ENCODE results near the gene EVI5. TPM values are rescaled to one million over a fixed set of nuclear protein-coding genes. Genes with fewer than 3 reads are reported as not detected.
A peak's percentile ranks its signal among the peaks of the same experiment; 100 is the strongest.
"Not testable (repeated sequence)": the region's sequence is repeated elsewhere in the genome, so short reads cannot be mapped to it uniquely, and the experiment has no call there.

Gene EVI5
- total and polyA plus RNA-seq, 8 donors = 1.8 to 200 (median 52.0) TPM

DNA sequence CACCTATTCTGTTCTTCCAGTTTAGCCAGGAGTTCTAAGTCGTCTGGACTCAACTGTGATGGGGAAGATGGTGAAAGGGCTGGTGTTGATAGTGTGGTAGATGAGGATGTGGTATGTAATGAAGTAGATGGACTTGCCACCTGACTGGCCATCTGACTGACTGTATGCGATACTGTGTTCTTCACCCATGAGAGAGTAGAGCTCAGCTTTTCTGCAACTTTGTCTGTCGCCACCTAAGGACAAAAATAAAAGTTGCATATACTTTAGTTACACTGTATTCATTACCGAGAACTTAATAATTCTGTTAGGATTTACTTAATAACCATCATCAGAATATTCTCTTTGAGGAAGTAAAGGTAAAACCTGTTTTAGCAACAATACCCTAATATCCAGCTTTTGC lies 48.5 kb downstream of the EVI5 start:
- Histone ChIP-seq H3K4me3 (no peak overlapping the region), H3K27ac (no peak overlapping the region), H3K9me3 (no peaks in the 10 kb centered on the region), H3K36me3 (peaks cover 0 to 22% (median 16%) of the 10 kb centered on the region in 4 donors), H3K27me3 (no peaks in the 10 kb centered on the region), H3K4me1 (peaks cover 0 to 15% (median 7%) of the 10 kb centered on the region in 4 donors)
- intact Hi-C loops (cut with DNase I; ENCODE audit: low total_unique reads) = no loop called here
- TF ChIP-seq POLR2A (IDR thresholded peaks at IDR 0.05) (no peak), POLR2AphosphoS5 (IDR thresholded peaks at IDR 0.05) (no peak), EP300 (IDR thresholded peaks at IDR 0.05) (no peak)
- TF ChIP-seq, protein P1, sequence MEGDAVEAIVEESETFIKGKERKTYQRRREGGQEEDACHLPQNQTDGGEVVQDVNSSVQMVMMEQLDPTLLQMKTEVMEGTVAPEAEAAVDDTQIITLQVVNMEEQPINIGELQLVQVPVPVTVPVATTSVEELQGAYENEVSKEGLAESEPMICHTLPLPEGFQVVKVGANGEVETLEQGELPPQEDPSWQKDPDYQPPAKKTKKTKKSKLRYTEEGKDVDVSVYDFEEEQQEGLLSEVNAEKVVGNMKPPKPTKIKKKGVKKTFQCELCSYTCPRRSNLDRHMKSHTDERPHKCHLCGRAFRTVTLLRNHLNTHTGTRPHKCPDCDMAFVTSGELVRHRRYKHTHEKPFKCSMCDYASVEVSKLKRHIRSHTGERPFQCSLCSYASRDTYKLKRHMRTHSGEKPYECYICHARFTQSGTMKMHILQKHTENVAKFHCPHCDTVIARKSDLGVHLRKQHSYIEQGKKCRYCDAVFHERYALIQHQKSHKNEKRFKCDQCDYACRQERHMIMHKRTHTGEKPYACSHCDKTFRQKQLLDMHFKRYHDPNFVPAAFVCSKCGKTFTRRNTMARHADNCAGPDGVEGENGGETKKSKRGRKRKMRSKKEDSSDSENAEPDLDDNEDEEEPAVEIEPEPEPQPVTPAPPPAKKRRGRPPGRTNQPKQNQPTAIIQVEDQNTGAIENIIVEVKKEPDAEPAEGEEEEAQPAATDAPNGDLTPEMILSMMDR (IDR thresholded peaks at IDR 0.05) = no peak
- WGBS, 5 donors = 69 to 80% (median 71%) methylated on average over 4 of the region's 4 CpGs
- peak in 1 of 2 donors; percentile 18 for DNase-seq

DNA sequence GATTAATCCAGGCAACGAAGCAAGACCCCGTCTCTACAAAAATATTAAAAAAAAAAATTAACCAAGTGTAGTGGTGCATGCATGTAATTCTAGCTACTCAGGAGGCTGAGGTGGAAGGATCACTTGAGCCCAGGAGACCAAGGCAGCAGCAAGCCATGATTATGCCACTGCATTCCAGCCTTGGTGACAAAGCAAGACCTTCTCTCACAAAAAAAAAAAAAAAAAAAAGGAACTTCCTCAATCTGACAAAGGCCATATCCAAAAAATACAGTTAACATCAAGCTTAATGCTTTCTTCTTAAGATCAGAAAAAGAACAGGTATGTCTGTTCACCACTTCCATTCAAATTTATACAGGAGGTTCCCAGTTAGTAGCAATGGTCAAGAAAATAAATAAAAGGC lies 54.4 kb downstream of the EVI5 start:
- 93 to 100% (median 98%) methylated on average over 2 of the region's 2 CpGs for WGBS, 5 donors
- TF ChIP-seq POLR2A (IDR thresholded peaks at IDR 0.05) = no peak
- TF ChIP-seq, protein P1 (IDR thresholded peaks at IDR 0.05) = no peak
- TF ChIP-seq POLR2AphosphoS5 (IDR thresholded peaks at IDR 0.05) = no peak
- TF ChIP-seq EP300 (IDR thresholded peaks at IDR 0.05) = no peak

DNA sequence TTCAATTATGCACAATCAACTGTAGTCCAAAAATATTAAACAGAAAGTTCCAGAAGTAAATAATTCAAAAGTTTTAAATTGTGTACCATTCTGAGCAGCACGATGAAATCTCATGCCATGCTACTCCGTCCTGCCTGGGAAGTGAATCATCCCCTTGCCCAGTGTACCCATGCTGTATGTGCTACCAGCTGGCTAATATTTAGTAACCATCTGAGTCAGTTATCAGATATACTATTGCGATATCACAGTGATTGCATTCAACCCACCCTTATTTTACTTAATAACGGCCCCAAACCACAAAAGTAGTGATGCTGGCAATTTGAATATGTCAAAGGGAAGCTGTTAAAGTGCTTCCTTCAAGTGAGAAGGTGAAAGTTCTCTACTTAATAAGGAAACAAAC lies 56.2 kb downstream of the EVI5 start:
- 75 to 81% (median 80%) methylated on average over 4 of the region's 4 CpGs for WGBS, 5 donors
- intact Hi-C loops (cut with DNase I; ENCODE audit: low total_unique reads) = no loop called here
- Histone ChIP-seq H3K4me1 (no peaks in the 10 kb centered on the region), H3K9me3 (no peaks in the 10 kb centered on the region), H3K27ac (no peak overlapping the region), H3K4me3 (no peak overlapping the region), H3K27me3 (no peaks in the 10 kb centered on the region), H3K36me3 (peaks cover 0 to 20% (median 6%) of the 10 kb centered on the region in 4 donors)
- TF ChIP-seq POLR2AphosphoS5 (IDR thresholded peaks at IDR 0.05) (no peak), POLR2A (IDR thresholded peaks at IDR 0.05) (no peak), EP300 (IDR thresholded peaks at IDR 0.05) (no peak)
- TF ChIP-seq, protein P1 (IDR thresholded peaks at IDR 0.05) = no peak
- DNase-seq = no peak

More for the DNA sequence above, 54.4 kb downstream of the EVI5 start:
- H3K4me1 ChIP-seq = no peaks in the 10 kb centered on the region
- no peaks in the 10 kb centered on the region for H3K27me3 ChIP-seq
- no peak overlapping the region for H3K4me3 ChIP-seq
- intact Hi-C loops (cut with DNase I; ENCODE audit: low total_unique reads) = no loop called here
- no peak overlapping the region for H3K27ac ChIP-seq
- H3K36me3 ChIP-seq = peaks cover 0 to 22% (median 16%) of the 10 kb centered on the region in 4 donors
- no peak for DNase-seq
- H3K9me3 ChIP-seq = no peaks in the 10 kb centered on the region

DNA sequence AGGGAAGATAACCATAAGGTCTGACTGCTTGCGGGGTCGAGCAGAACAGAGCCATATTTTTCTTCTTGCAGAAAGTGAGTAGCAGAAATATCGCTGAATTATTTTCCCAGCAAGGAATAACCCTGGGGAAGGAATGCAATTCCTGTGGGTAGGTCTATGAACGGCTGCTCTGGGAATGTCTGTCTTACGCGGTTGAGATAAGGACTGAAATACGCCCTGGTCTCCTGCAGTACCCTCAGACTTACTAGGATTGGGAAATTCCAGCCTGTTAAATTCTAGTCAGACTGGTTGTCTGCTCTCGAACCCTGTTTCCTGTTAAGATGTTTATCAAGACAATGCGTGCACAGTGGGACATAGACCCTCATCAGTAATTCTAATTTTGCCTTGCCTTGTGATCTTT lies 61.2 kb downstream of the EVI5 start:
- peaks cover 0 to 11% (median 2%) of the 10 kb centered on the region in 4 donors for H3K36me3 ChIP-seq
- H3K9me3 ChIP-seq; DNase-seq; H3K4me3 ChIP-seq; H3K27me3 ChIP-seq; H3K4me1 ChIP-seq; H3K27ac ChIP-seq; intact Hi-C loops (cut with DNase I; ENCODE audit: low total_unique reads): not testable (repeated sequence)
- 95 to 97% (median 96%) methylated on average over 9 of the region's 9 CpGs for WGBS, 5 donors

DNA sequence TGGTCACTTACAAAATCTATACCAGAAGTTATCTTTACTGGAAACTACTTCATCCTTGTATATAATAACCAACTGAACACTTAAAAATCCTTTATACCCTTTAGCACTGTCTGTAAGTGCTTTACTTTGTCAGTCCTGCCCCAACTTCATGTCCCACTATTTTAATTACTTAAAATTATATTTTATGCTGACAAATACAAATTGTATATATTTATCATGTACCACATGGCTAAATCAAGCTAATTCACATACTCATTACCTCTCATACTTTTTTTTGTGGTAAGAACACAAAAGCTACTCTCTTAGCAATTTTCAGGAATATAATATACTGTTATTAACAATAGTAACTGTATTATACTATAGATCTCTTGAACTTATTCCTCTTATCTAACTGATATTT lies 63.0 kb downstream of the EVI5 start:
- DNase-seq = no peak
- H3K27ac ChIP-seq = no peak overlapping the region
- peaks cover 0 to 11% (median 2%) of the 10 kb centered on the region in 4 donors for H3K36me3 ChIP-seq
- no peaks in the 10 kb centered on the region for H3K27me3 ChIP-seq
- no peak for TF ChIP-seq POLR2A (IDR thresholded peaks at IDR 0.05)
- TF ChIP-seq, protein P1 (IDR thresholded peaks at IDR 0.05) = no peak
- no peak for TF ChIP-seq EP300 (IDR thresholded peaks at IDR 0.05)
- no peak for TF ChIP-seq POLR2AphosphoS5 (IDR thresholded peaks at IDR 0.05)
- intact Hi-C loops (cut with DNase I; ENCODE audit: low total_unique reads) = no loop called here
- H3K9me3 ChIP-seq = peaks cover 0 to 9% (median 0%) of the 10 kb centered on the region in 4 donors
- H3K4me1 ChIP-seq = no peaks in the 10 kb centered on the region
- no peak overlapping the region for H3K4me3 ChIP-seq

DNA sequence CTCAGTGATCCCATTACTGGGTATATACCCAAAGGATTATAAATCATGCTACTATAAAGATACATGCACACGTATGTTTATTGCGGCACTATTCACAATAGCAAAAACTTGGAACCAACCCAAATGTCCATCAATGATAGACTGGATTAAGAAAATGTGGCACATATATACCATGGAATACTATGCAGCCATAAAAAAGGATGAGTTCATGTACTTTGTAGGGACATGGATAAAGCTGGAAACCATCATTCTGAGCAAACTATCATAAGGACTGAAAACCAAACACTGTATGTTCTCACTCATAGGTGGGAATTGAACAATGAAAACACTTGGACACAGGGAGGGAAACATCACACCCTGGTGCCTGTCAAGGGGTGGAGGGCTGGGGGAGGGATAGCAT lies 63.8 kb downstream of the EVI5 start:
- H3K9me3 ChIP-seq; H3K4me1 ChIP-seq; intact Hi-C loops (cut with DNase I; ENCODE audit: low total_unique reads); H3K27me3 ChIP-seq; H3K4me3 ChIP-seq; H3K27ac ChIP-seq; DNase-seq: not testable (repeated sequence)
- peaks cover 0 to 11% (median 2%) of the 10 kb centered on the region in 4 donors for H3K36me3 ChIP-seq
- 89 to 100% (median 100%) methylated on average over 1 to 2 of the region's 2 CpGs for WGBS, 5 donors

DNA sequence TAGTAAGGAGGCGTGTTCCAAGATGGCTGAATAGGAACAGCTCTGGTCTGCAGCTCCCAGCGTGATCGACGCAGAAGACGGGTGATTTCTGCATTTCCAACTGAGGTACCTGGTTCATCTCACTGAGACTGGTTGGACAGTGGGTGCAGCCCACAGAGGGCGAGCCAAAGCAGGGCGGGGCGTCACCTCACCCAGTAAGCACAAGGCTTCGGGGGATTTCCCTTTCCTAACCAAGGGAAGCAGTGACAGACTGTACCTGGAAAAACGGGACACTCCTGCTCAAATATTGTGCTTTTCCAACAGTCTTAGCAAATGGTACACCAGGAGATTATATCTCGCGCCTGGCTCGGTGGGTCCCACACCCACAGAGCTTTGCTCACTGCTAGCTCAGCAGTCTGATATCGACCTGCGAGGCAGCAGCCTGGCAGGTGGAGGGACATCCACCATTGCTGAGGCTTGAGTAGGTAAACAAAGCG lies 69.4 kb downstream of the EVI5 start:
- intact Hi-C loops (cut with DNase I; ENCODE audit: low total_unique reads); H3K4me3 ChIP-seq; H3K27me3 ChIP-seq; H3K36me3 ChIP-seq; H3K4me1 ChIP-seq; H3K9me3 ChIP-seq; H3K27ac ChIP-seq: not testable (repeated sequence)
- peak in 1 of 2 donors; percentile 26 for DNase-seq
- WGBS, 5 donors = 80 to 94% (median 89%) methylated on average over 14 to 16 of the region's 16 CpGs
